GM21737 (cell line): ENCODE measurements around the gene ERBB4.
"Not testable (repeated sequence)": the region's sequence is repeated elsewhere in the genome, so short reads cannot be mapped to it uniquely, and the experiment has no call there.

ENCODE experiments used
- ATAC-seq: cut with Tn5 transposase; IDR thresholded peaks from one replicate; pipeline ENCODE4 v1.9.1; 2021; ENCODE audit warnings: mild to moderate bottlenecking, moderate library complexity; ENCODE audit not compliant: unreplicated experiment

ERBB4 gene

DNA sequence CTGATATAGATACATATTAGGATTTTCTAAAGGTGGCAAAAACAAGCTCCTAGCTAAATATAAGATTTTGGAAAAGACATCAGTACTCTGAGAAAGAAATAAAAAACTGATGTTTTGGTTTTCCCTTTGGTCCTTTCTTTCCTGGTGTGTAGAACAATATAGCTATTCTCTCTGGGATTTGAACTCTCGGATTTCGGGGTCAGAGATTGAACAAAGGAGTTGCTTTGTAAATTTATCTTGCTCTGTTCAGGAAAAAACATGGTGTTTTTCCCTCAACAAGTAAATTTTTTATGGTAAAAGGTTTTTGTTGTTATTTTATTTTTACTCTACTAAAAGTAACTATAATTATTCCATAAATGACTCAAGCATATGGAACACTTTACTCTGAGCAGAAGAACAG is 889.3 kb downstream of the ERBB4 start:
- no peak for ATAC-seq

DNA sequence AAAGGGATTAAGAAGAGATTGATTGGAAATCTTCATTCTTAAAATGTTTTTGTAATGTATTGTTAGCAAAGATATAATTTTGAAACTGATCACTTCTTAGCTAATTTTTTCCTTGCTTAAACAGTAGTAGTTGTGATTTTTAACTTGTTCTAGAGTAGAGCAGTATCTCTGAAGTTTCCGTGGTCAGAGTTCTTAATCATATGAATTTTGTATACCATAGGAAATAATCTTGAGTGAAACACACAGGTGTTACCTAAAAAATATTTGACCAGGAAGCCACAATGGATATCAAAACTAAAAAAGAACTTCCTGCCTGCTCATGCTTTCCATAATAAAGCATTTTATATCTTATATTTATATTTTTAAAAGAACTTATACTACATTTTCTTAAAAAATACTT is 907.1 kb downstream of the ERBB4 start:
- ATAC-seq, result no peak

- no peak for ATAC-seq
Measured at GRCh38 chr2:211623096-211623495, 915.5 kb downstream of the ERBB4 start.

DNA sequence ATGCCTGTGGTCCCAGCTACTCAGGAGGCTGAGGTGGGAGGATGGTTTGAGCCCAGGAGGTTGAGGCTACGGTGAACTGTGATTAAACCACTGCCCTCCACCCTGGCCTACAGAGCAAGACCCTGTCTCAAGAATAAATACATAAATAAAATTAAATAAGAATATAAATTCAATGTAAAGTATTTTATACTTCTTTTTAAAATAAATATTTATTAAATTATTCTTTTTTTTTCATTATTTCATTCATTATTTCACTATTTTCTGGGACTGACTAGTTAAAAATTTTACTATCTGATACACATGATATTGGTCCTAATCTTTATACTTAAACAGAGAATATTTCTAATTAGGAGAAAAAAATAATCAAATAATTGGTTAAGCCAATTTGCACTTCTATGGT is 917.6 kb downstream of the ERBB4 start:
- ATAC-seq, result no peak

- ATAC-seq, result no peak
Measured at GRCh38 chr2:211617803-211618202, 920.8 kb downstream of the ERBB4 start.

GRCh38 chr2:211611621-211612020 is 927.0 kb downstream of the ERBB4 start:
- ATAC-seq, result no peak

GRCh38 chr2:211611061-211611518 is 927.5 kb downstream of the ERBB4 start:
- peak; percentile 71 for ATAC-seq

DNA sequence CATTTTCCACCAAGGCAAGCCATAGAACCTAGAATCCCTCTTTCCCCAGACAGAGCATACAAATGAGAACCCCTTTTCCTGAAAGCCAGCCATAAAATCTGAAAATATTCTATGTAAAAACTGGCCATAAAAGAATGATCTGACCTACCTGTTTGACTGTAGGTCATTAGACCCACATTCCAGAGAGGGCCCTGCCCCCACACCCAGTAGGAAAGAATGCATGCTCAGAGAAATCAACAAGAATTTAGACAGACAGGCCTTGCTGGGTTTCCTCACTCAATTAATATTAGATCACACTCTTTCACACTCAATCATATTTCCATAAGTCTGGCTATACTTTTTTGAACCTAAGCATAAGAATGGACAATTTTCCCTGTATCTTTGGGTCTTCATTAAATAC is 929.5 kb downstream of the ERBB4 start:
- ATAC-seq, result no peak

DNA sequence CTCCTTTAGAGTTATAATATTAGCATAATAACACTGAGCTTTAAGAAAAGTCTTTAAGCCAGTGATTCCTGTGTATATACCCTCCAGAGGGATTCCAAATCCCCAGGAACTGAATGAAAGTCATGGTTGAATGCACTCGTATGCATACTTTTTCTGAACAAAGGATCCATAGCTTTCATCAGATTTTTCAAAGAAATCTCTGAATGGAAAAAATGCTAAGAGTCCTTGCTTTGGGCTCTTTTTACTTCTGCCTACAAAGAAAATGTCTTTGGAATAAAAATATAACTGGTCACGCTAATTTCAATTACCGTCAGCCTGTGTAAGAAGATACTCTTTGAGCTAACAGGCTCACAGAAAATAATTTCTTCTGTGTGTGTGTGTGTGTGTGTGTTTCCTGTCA is 939.5 kb downstream of the ERBB4 start:
- ATAC-seq, result no peak

GRCh38 chr2:211598238-211598637 is 940.4 kb downstream of the ERBB4 start:
- ATAC-seq, result no peak

GRCh38 chr2:211592006-211592405 is 946.6 kb downstream of the ERBB4 start:
- not testable (repeated sequence) for ATAC-seq

DNA sequence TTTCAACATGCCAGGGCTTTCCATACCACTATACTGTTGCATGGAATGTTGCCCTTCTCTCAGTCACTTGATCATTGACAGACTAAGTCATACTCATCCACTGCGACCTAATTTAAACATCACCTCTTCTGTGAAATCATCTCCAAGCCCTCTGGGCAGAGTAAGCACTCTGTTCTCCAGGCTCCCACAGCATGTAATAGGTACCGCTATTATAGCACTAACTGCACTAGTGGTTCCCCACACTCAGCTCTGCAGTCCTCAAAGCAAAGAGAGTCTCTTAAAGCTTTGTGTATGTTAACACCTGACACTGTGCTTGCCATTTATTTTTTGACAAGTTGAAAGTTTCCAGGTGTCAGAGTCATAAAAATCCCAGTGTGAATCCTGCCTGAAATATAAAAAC is 947.2 kb downstream of the ERBB4 start:
- no peak for ATAC-seq

DNA sequence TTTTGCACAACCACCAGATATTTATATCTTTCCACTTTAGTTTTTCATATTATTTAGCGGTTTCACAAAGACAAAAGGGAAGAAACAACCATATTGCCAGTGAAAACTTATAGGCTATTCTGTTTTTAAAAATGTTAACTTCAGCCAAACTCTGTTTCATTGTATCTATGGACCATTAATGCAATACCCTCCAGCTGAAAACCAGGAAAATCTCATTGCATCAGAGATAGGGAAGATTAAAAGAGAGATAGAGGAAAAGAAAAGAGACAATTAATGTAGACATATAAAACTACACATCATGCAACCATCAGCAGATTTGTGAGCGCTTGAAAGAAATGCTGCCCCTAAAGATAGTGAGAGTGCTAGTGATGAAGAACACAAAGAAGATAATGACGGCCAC is 970.2 kb downstream of the ERBB4 start:
- ATAC-seq, result no peak

GRCh38 chr2:211564441-211564840 is 974.2 kb downstream of the ERBB4 start:
- no peak for ATAC-seq

GRCh38 chr2:211545582-211545981 is 993.0 kb downstream of the ERBB4 start:
- no peak for ATAC-seq

GRCh38 chr2:211534632-211535031 is 1004.0 kb downstream of the ERBB4 start:
- ATAC-seq, result no peak

- not testable (repeated sequence) for ATAC-seq
Measured at GRCh38 chr2:211524248-211524647, 1014.4 kb downstream of the ERBB4 start.

GRCh38 chr2:211516537-211516936 is 1022.1 kb downstream of the ERBB4 start:
- ATAC-seq, result no peak

DNA sequence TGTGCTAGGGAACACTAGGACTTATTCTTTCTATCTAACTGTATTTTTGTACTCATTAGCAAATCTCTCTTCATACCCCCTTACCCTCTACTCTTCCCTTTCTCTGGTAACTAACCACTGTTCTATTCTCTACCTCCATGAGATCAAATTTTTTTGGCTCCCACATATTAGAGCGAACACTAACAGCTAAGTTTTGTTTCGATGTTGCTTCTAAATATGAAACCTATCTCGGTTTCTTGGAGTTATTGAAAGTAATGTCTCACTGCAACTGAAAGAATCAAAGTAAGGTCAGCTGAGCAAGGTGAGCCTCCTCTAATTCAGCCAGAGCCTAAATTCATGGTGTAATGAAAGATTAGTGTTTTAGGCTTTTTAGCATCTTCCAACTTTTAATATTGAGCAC is 1024.6 kb downstream of the ERBB4 start:
- ATAC-seq, result no peak

GRCh38 chr2:211513446-211513845 is 1025.2 kb downstream of the ERBB4 start:
- no peak for ATAC-seq

- ATAC-seq, result no peak
Measured at GRCh38 chr2:211512806-211513205, 1025.8 kb downstream of the ERBB4 start.

GRCh38 chr2:211503856-211504255 is 1034.7 kb downstream of the ERBB4 start:
- peak; percentile 54 for ATAC-seq

DNA sequence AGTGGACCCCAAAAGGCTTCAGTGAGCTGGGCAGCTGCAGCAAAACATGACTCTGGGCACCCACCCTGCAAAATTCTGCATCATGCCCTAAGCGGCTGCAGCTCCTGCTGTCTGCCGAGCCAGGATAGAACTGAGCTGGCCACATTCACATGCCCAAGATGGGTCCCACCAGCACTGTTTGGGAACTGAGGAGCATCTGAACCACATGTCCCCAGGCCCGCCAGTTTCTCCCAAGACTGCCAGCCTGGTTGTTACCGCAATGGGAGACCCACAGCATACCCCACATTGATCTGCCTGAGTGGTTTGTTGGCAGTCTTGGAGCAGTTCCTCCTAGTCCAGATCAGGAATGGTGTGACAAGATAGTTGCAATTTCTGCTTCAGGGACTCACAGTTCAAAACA is 1035.4 kb downstream of the ERBB4 start:
- ATAC-seq, result no peak
